ENCODE results near the gene MARCHF4.
"Not testable (repeated sequence)": the region's sequence is repeated elsewhere in the genome, so short reads cannot be mapped to it uniquely, and the experiment has no call there.

Gene MARCHF4

DNA sequence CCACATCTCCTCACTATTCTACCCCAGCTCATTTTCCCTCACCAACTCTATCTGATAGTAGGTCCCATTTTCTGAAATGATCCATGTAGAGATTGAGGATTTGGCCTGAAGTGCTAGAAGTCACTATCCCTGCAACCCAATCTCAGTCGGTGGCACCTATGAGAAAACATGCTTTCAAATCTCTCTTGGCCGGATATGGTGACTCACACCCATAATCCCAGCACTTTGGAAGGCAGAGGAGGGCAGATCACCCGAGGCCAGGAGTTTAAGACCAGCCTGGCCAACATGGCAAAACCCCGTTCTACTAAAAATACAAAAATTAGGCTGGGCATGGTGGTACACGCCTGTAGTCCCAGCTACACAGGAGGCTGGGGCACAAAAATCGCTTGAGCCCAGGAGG, 19.1 kb upstream of the MARCHF4 start:
- DNase-seq: no peak

DNA sequence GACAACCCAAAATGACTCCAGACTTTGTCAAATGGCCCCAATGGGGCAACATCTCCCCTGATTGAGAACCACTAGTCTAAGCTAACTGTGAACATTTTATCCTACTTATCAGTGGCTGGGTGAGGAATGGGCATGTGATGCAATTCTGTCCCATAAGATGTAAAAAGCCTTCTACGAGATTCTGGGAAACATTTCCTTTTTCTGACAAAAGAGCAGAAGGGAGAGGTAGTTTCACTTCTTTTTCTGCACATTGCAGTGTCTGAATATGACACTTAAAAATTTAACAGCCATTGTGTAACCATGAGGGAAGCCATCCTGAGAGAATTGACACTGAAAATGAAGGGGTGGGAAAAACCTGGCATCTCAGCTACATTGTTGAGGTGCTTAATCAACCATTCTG, 17.3 kb upstream of the MARCHF4 start:
- no peak for DNase-seq

DNA sequence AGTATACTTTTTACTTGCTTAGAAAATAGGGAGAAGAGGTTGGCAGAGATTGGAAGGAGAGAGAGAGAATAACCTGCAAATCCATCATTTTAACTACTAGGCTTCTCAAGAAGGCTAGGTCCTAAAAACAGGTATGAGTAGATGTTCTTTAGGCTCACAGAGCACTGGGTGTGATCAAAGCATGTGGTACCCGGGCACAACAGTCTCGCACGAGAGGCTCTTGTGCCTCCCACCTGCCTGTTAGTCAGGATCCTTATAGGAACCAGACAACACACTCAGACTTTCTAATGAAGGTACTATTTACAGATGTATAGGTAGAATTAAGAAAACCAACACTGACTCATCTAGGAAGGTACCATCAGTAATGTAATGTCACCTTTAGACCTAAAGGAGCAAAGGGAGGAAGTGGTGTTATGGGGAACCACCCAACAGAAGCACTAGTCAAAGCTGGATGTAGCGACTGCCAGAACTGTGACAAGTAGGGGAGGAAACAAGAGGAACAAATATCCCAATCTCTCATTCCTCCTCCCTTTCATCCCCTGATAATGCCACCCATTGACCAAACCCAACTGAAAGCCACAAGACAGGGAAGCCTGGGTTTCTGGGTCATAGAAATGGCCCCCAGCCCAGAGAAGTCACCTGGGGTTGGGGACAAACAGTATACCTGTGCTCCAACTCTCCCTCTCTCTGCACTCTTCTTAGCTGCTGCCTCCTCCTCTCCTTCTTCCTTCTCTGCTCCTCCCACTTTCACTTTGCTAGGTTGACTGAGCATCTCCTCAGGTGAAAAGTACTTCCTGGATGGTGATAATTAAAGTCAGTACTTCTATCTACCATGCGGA, 16.0 kb upstream of the MARCHF4 start:
- DNase-seq: no peak

DNA sequence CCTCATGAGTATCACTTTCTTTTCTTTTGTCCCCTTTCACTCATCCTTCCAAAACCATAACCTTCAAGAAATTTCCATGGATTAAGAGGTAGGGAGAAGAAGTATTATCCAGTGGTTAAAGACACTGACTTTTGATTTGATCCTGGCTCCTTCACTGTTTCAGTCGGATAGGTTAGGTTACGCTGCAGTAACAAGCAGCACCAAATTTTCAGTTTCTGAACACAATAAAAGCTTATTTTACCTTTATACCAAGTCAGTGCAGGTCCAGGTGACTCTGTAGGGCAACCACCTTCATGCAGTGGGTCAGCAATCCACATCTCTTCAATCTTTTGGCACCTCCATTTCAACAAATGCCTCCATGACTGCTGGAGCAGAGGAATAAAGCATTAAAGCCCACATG, 15.0 kb upstream of the MARCHF4 start:
- DNase-seq: no peak

DNA sequence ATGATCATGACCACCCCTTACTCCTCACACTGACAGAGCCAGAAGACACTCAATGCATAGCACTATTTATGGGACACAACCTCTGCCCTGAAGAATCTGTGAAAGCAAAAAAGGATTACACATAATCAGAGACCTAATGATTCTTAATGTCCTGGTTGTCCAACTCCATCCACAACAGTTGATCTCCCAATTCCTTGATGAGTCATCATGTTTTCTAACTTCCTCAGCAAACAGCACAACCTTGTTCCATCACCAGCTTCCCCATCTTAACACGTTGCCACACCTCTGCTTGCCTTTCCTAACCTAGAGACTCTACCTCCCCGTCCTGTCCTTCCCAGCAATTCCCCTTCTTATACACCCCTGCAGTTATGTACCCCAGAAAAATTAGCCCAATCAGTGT, 13.2 kb upstream of the MARCHF4 start:
- DNase-seq: no peak

DNA sequence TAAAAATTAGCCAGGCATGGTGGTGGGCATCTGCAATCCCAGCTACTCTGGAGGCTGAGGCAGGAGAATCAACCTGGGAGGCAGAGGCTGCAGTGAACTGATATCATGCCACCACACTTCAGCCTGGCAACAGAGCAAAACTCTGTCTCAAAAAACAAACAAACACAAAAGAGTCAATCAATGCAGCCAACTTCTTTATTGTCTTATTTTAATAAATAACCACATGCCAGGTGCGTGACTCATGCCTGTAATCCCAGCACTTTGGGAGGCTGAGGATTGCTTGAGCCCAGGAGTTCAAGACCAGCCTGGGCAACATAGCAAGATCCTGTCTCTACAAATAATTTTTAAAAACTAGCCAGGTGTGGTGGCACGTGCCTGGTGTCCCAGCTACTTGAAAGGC, 12.1 kb upstream of the MARCHF4 start:
- not testable (repeated sequence) for DNase-seq

DNA sequence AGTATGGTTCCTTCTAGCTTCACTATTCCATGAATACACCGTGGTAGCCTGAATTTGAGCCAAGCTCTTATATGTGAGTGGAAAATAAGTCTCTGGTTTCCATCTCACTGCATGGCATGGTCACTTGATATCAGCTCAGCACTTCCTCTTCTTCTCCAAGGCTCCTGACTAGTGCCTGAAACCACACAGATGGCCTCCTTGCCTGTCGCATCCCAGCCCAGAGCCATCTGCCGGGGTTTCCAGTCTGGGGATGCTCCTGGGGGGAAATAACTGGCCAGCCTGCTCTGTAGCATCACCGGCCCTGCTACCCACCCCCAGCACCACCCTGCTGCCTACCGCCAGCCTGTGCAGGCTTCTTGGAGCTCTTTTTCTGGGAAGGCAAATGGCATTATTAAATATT, 7.7 kb upstream of the MARCHF4 start:
- DNase-seq: peak; percentile 79 to 93

DNA sequence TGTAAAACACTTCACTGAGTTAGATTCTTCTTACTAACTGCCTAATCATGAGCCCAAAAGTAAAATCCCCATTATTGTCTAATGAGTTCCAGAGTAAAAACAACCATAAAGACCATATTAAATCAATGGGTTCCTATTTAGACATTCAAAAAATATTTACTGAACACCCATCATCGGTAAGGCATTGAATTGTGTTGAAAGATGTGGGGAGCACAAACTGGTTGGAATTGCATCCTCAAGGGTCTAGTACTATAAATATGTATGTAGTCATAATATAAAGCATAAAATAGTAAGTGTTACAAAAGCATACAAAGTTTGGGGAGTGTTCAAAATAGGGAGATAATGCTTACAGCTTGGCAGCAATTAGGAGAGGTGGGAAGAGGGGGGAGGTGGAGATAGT, 3.0 kb upstream of the MARCHF4 start:
- DNase-seq: no peak

DNA sequence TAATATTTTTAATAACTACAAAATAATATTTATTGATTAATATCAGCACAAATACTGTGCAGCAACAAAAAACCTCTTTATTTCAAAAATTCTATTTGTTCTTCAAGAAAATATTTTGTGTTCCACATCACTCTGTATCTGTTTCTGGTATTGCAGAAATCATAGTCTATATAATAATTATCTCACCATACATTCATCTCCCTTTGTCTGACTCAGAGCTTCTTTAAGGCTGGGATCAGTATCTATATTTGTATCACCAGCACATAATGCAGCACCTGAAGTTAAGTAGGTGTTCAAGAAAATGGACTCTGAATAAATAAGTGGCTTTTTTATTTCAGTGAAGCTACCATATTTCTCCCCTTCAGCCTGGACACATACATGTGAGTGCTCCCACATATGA, 1.6 kb upstream of the MARCHF4 start:
- DNase-seq: no peak

DNA sequence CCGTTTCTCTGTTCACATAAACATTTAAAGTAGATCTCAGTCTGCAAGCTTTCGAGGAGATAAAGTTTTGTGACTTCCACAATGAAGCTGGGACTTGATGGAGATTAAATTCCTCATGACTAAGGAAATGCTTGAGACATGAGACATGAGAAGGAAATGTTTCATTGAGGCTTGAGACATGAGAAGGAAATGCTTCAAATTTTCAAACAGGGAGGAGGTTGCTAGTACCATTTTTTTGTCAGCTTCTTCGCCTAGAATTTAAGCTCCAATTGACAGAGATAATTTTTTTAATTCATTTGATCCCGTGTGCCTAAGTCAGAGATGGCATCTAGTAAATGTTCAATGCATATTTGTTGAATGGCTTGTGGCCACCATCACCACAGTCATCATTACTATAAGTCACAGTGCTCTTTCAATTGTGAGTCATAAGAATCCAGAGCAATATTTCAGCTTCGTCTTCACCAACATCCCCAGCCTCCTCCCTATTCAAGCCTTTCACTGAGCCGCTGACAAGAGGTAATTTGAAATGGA, 543 bp upstream of the MARCHF4 start:
- no peak for DNase-seq

DNA sequence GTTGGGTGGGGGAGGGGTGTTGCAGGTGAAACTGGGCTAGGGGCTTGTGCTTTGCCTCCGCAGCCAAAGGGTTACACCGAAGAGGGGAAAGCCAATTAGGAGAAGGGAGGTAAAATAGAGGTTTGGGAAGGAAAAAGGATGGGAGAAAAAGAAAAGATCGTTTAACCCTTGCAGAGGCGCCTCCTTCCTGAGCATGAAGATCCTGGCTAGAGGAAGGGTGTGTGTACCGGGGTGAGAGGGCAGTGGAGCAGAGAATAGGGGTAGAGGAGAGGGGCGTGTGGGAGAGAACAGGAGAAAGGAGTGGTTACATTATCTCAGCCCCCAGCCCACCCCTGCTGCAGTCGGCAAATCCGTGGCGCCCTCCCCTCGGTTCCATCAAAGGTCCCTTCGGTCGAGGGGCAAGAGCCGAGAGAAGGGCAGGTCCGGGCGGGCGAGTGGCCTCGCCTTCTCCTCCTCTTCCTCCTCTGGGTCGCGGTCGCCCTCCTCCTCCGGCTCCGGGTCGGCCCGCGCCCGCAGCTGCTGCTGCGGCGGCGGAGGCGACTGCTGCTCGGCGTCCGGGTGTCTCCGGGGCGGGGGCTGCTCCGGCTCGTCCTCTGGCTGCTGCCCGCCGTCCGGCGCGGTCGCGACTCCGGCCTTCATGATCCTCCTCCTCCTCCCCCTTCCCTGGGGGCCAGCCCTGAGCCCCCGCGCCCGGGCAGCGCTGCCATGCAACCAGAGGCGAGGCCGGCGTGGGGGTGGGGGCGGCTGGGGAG, 1.1 kb downstream of the MARCHF4 start:
- DNase-seq: peak in 1 of 2 experiments; percentile 11

DNA sequence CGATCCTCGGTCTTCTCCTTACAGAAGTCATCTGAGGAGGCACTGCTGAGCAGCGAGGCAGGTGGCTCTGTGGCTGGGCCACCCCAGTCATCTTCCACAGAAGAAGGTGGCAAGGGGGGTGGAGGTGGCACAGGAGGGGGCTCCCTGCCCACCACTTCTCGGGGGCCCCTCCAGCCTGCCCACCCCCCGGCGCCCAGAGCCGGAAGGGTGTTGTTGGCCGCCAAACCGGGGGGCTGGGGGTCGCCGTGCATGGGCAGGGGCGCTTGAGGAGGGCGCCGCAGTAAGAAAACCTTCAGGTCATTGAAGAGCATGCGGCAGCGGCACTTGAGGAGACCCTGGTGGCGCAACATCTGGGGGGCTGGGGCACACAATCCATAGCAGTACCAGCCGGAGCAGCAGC, 2.5 kb downstream of the MARCHF4 start:
- no peak for DNase-seq

DNA sequence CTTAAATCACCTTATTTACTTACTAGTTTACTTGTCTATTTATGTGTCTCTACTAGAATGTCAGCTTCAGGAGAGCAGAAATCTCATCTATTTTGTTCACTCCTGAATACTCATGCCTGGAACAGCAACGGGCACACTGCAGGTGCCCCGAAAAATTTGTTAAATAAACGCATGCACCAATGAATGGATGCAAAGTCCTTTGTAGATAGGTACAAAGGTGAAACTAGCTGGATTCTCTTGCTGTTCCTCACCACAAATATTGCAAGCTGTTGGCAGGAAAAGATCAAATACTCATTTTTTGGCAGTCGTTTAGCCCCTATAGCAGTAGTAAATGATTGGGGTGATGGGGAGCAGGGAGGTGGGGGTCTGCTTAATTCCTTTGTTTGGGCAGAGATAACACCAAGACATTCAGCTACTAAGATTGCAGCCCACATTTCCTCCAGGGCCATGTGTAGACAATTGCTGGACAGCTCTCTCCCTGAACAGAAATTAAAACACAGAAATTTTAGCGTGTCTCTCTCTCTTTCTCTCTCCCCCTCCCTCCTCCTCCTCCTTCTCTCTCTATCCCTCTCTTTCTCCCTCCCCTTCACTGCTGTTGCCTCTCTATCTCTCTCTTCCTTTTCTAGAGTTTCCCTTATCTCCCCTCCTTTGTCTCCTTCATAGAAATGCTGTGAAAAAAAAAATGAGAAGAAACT, 5.4 kb downstream of the MARCHF4 start:
- DNase-seq: no peak

DNA sequence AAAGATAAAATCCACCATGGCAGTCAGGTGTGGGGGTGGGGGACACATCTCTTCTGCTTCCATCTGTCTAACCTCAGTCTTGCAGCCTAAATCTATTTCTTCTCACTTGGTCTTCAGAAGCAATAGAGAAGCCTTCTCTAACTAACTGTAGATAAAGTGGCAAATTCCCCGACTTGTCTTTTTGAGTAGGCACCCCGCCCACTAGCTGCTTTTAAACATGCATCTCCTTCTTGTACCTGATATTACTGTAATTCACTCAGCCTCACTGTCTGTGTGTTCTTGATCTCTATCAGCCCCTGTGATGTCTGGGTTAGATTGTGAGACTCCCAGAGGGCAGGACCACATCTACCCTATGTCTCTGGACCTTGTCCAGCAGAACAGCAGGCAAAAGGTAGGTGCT, 6.8 kb downstream of the MARCHF4 start:
- DNase-seq: no peak

DNA sequence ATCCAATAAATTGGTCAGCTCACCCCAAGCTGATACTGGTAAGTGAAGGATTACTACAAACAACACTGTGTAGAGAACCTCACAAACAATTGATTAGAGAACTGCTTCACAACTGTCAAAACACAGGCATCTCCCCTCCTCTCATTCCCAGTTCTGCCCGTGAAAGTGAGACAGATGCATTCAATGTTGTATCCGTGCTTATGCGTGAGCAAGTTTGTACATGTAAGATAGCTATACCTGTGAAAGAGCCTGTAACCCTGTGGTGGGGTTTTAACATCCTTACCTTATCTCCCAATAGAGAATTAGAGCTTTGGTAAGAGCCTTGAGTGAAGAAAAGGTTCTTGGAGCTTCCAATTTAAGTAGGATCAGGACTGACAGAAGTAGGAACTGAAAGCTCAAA, 9.1 kb downstream of the MARCHF4 start:
- DNase-seq: no peak

DNA sequence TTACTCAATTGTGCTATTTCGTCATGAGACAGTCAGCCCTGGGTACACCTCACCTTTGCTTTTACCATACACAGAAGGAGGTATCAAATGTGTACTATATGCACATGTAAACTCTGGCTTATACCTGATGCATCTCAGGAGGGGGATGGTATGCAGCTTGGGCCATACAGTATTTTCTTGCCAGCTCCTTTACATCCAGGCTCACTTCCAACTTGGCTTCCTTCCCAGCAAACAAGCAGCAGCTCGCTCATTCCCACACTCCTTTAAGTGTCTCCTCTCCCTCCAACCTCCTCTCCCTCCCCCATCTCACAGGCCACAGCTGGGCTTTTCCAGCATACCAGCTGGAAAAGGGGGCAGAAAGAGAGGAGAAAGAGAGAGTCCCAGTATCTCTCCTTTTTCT, 9.6 kb downstream of the MARCHF4 start:
- DNase-seq: peak; percentile 73 to 84

DNA sequence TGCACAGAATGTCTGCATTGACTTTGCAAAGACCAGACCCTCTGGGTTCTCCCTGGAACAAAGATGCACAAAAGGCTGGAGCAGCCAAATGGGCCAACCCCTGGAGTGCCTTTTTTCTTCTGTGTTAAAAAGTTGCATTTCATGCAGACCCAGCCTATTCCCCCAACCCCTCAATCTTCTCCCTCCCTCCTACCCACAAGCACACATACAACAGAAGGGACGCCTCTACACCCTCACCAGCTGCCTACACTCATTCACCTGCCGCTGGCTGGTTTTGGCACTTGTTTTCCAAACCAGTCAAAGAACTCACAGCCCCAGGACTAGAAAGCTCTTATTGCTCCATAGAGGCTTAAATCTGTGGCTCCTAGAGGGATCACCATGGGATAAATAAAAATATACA, 16.6 kb downstream of the MARCHF4 start:
- no peak for DNase-seq

DNA sequence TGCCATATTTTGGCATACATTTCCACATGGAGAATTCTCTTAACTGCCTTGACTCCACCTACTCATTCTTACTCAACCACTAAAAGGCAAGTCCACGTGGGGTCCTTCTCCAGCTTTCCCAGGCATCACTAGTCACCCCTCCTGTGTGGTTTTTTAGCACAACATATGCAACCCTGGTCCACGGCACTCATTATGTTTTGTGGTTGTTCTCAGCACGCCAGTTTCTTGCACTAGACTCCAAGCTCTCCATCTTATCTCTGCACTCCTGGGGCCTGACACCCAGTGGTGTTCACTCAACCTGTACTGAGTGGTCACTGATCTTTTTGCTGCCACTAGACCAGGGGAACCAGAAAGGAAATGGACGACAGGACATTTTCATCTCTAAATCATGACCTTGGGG, 18.0 kb downstream of the MARCHF4 start:
- no peak for DNase-seq

DNA sequence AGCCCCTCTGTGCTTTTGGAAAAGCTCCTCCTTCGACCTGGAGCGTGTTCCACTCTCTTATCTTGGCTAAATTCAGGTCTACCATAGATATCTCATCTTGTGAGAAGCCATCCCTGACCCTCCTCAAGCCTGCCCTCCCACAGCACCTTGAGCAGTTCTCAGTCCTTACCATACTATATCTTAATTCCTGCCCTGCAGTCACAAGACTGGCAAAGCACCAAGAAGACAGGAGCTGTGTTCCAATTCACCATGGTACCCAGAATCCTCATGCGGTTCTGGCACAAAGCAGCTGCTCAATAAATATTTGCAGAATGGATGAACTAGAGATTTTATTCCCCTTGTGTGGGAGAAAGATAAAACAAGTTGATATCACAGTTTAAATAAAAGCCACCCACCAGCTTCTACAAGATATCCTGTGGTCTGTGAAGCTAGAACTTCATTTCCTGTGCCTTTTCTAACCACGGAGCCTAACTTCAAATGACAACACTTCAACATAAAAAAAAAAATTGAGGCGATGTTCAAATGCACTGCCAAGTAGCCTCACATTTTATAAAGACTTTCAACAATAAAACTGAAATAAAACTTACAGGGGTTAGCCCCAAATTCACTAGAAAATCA, 19.5 kb downstream of the MARCHF4 start:
- DNase-seq: no peak

DNA sequence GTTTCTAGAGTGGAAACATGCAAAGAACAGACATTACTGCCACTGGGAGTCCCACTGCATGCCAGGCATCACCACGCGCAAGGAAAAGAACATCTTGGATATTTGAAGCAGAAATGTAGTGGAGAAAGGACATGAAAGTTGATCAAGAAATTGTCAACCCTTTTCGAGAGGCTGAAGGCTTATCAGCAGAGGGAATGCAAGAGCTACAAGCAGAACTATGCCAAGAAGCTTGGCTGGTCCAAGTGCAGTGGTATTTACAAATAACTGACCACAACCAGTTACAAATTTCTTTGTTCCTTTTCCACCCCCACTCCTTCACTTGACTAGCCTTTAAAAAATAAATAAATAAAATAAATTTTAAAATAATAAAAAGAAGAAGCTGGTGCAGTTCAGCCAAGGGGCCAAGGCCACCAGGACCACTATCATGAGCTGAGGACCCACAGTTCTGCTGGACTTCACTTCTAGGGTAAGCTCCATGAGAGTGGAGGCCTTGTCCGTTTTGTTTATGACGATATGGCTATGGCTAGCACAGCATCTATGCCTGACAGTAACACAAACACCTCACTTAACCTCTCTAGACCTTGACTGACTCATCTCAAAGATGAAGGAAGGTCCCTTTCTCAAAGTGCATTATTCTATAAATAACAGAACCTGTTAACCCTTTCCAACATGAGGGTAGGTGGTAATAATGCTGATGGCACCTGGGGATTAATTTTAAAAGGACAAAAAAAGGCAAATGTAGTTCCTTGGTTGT, 20.9 kb downstream of the MARCHF4 start:
- DNase-seq: no peak

DNA sequence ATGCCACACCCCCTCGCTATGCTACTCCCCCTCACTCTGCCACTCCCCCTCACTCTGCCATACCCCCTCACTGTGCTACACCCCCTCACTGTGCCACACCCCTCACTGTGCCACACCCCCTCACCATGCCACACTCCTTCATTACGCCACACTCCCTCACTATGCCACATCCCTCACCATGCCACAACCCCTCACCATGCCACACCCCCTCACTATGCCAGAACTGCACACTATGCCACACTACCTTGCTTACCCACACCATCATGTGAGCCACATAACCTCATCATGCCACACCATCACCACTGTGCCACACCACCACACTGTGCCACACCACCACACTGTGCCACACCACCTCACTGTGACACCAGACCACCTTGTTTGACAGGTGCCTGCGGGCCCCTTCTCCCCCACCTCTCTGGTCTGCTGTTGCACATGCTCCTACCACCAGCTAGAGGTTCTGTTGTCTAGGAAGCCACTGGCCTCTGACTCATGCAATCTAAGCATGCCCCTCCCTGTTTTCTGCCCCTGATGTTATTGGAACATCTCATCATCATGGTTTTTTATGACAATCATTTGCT, 22.0 kb downstream of the MARCHF4 start:
- DNase-seq: no peak

DNA sequence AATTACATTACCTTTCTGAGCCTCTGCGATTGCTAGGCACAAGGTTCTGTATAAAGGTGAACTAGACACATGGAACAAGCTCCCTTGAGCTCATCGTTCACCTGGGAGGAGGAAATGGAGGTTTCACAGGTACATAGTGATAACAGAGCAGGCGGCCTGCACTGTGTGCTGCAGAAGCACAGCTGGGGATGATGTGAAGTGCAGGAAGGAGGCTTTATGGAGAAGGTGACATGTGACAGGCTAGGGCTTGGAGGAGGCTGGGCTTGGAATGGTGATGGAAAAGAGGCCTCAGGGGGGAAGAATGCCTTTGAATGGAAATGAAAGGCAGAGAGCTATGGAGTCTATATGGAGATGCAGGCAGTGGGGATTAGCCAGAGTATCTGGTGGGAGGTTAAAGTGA, 22.9 kb downstream of the MARCHF4 start:
- peak in 1 of 2 experiments; percentile 24 for DNase-seq
